ENCODE data around the gene C1orf159. TPM values are rescaled to one million over a fixed set of nuclear protein-coding genes. Genes with fewer than 3 reads are reported as not detected.
A peak's percentile ranks its signal among the peaks of the same experiment; 100 is the strongest.

C1orf159 gene
- total and polyA plus RNA-seq, 4 donors: 3.9 to 7.0 (median 4.7) TPM

- 4% methylated on average over 55 of the region's 55 CpGs for WGBS
- no peak overlapping the region for H3K9ac ChIP-seq (ENCODE audit: low read depth in 1 of 2, low read length in 2 of 2)
- H3K4me1 ChIP-seq (ENCODE audit: control insufficient read depth in 4 of 4, insufficient read depth in 4 of 4, low read length in 3 of 4): peaks cover 0 to 10% (median 6%) of the 10 kb centered on the region in 4 donors
- peaks cover 0 to 5% (median 0%) of the 10 kb centered on the region in 4 donors for H3K27me3 ChIP-seq (ENCODE audit: control insufficient read depth in 4 of 4, insufficient read depth in 4 of 4, low read length in 3 of 4)
- DNase-seq (ENCODE audit: low spot score): no peak
- no peak overlapping the region for H3K27ac ChIP-seq (ENCODE audit: low read depth in 1 of 2, low read length in 2 of 2)
- peak overlapping the region in 1 of 3 donors; percentile 44 for H3K4me3 ChIP-seq (ENCODE audit: low read depth in 1 of 3, low read length in 3 of 3)
- H3K36me3 ChIP-seq (ENCODE audit: control insufficient read depth in 4 of 4, insufficient read depth in 3 of 4, low read depth in 1 of 4, low read length in 3 of 4): no peaks in the 10 kb centered on the region
- TF ChIP-seq, protein P1, sequence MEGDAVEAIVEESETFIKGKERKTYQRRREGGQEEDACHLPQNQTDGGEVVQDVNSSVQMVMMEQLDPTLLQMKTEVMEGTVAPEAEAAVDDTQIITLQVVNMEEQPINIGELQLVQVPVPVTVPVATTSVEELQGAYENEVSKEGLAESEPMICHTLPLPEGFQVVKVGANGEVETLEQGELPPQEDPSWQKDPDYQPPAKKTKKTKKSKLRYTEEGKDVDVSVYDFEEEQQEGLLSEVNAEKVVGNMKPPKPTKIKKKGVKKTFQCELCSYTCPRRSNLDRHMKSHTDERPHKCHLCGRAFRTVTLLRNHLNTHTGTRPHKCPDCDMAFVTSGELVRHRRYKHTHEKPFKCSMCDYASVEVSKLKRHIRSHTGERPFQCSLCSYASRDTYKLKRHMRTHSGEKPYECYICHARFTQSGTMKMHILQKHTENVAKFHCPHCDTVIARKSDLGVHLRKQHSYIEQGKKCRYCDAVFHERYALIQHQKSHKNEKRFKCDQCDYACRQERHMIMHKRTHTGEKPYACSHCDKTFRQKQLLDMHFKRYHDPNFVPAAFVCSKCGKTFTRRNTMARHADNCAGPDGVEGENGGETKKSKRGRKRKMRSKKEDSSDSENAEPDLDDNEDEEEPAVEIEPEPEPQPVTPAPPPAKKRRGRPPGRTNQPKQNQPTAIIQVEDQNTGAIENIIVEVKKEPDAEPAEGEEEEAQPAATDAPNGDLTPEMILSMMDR (IDR thresholded peaks at IDR 0.05; ENCODE audit: low read depth, low read length, missing input control): no peak
- TF ChIP-seq ATF3 (IDR thresholded peaks at IDR 0.05): no peak
- no peak for TF ChIP-seq RXRA (IDR thresholded peaks at IDR 0.05)
- TF ChIP-seq JUND (IDR thresholded peaks at IDR 0.05): no peak
- no peak for TF ChIP-seq HNF4G (IDR thresholded peaks at IDR 0.05)
- TF ChIP-seq SP1 (IDR thresholded peaks at IDR 0.05): no peak
- no peaks in the 10 kb centered on the region for H3K9me3 ChIP-seq (ENCODE audit: control insufficient read depth in 4 of 4, low read length in 3 of 4)
Observed at GRCh38 chr1:1068517-1069055, 47.3 kb downstream of the C1orf159 start.

DNA sequence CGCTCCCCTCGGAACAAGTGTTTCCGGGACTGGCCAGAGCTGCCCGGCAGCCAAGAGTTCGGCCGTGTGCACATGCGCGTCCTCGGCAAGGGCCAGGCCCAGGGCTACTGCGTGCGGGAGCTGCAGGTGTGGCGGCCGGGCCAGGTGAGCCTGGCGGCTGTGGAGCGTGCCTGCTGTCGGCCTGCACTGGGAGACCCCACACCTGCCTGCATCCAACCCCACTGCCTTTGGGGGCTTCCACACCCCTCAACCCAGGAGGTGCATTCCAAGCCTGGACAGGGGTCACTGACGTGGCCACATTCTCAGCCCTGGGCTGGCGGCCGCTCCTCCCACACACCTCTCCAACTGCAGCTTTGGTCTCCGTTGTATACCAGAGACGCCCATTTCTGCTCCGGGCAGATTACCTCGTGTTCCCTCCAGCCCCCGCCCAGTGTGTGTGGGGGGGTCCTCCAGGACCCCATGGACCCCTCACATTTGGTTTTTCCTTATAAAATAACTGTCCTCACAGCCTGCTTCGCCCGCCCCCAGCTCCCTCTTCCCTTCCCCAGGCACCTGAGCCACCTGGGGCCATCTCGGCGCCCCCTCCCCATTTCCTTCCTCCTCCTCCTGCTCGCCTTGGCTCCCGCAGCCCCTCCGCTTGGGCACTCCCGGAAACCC is 47.9 kb downstream of the C1orf159 start:
- 53% methylated on average over 32 of the region's 32 CpGs for whole genome bisulfite sequencing
- H3K27me3 ChIP-seq (ENCODE audit: control insufficient read depth in 4 of 4, insufficient read depth in 4 of 4, low read length in 3 of 4): peaks cover 0 to 6% (median 1%) of the 10 kb centered on the region in 4 donors

More for the DNA sequence above, 47.9 kb downstream of the C1orf159 start:
- H3K4me3 ChIP-seq (ENCODE audit: low read depth in 1 of 3, low read length in 3 of 3): no peak overlapping the region
- DNase-seq (ENCODE audit: low spot score): no peak
- no peaks in the 10 kb centered on the region for H3K9me3 ChIP-seq (ENCODE audit: control insufficient read depth in 4 of 4, low read length in 3 of 4)
- no peaks in the 10 kb centered on the region for H3K36me3 ChIP-seq (ENCODE audit: control insufficient read depth in 4 of 4, insufficient read depth in 3 of 4, low read depth in 1 of 4, low read length in 3 of 4)
- no peak overlapping the region for H3K27ac ChIP-seq (ENCODE audit: low read depth in 1 of 2, low read length in 2 of 2)
- peaks cover 0 to 10% (median 6%) of the 10 kb centered on the region in 4 donors for H3K4me1 ChIP-seq (ENCODE audit: control insufficient read depth in 4 of 4, insufficient read depth in 4 of 4, low read length in 3 of 4)
- H3K9ac ChIP-seq (ENCODE audit: low read depth in 1 of 2, low read length in 2 of 2): no peak overlapping the region
- no peak for TF ChIP-seq YY1 (IDR thresholded peaks at IDR 0.05)
- no peak for TF ChIP-seq MAX (IDR thresholded peaks at IDR 0.05)
- no peak for TF ChIP-seq GABPA (IDR thresholded peaks at IDR 0.05 in 1 of 2, conservative IDR thresholded peaks at IDR 0.05 in 1 of 2)
- no peak for TF ChIP-seq SP1 (IDR thresholded peaks at IDR 0.05)
- TF ChIP-seq RXRA (IDR thresholded peaks at IDR 0.05): no peak
- TF ChIP-seq ATF3 (IDR thresholded peaks at IDR 0.05): no peak
- no peak for TF ChIP-seq RAD21 (IDR thresholded peaks at IDR 0.05)
- no peak for TF ChIP-seq NR2F2 (IDR thresholded peaks at IDR 0.05)
- no peak for TF ChIP-seq HNF4G (IDR thresholded peaks at IDR 0.05)
- TF ChIP-seq, protein P1 (IDR thresholded peaks at IDR 0.05; ENCODE audit: low read depth, low read length, missing input control): no peak
- TF ChIP-seq HNF4A (conservative IDR thresholded peaks at IDR 0.05): no peak
- no peak for TF ChIP-seq JUND (IDR thresholded peaks at IDR 0.05)
- no peak for TF ChIP-seq FOXA2 (IDR thresholded peaks at IDR 0.05)
- no peak for TF ChIP-seq FOXA1 (IDR thresholded peaks at IDR 0.05)
- no peak for TF ChIP-seq TAF1 (conservative IDR thresholded peaks at IDR 0.05)

Data from liver (tissue), 9 donors.